K562 (cell line): ENCODE results near the gene PFKL. TPM values are rescaled to one million over a fixed set of nuclear protein-coding genes. Genes with fewer than 3 reads are reported as not detected.
A peak's percentile ranks its signal among the peaks of the same experiment; 100 is the strongest.

ENCODE experiments used
- CREB1 ChIP-seq, 2 experiments: sonication (generic) in 1 of 2; formaldehyde crosslinking in 1 of 2; IDR thresholded peaks; 2 replicates each; pipeline versions ENCODE4 v1.6.1 to v1.8.0; 2012 to 2022; ENCODE audit warnings: inconsistent platforms in 1 of 2, mild to moderate bottlenecking in 1 of 2, missing genetic modification reagents in 1 of 2, moderate library complexity in 1 of 2
- E2F4 ChIP-seq: sonication (generic); formaldehyde crosslinking; IDR thresholded peaks from 2 replicates; pipeline ENCODE4 v1.8.0; 2022; ENCODE audit warnings: mild to moderate bottlenecking, low read depth, missing genetic modification reagents
- HOMEZ ChIP-seq: fragments of 250-450 bp; sonication (Bioruptor Pico); IDR thresholded peaks from 2 replicates; pipeline ENCODE4 v1.4.0; 2020; ENCODE audit warnings: mild to moderate bottlenecking, moderate library complexity
- ILF3 ChIP-seq: fragments of 450-650 bp; IDR thresholded peaks from 2 replicates; pipeline ENCODE4 v1.6.1; 2018; ENCODE audit warnings: antibody characterized with exemption, mild to moderate bottlenecking, moderate library complexity, borderline replicate concordance
- KLF1 ChIP-seq: fragments of 450-650 bp; IDR thresholded peaks from 2 replicates; pipeline ENCODE4 v1.6.1; 2016; ENCODE audit warnings: missing genetic modification characterization, missing compliant biosample characterization
- MYBL2 ChIP-seq, 2 experiments: fragments of 450-650 bp in 1 of 2; sonication (generic) in 1 of 2; formaldehyde crosslinking in 1 of 2; IDR thresholded peaks; 2 replicates each; pipeline versions ENCODE4 v1.6.1 to v1.8.1; 2017 to 2022; ENCODE audit warnings: borderline replicate concordance in 1 of 2, inconsistent platforms in 1 of 2, low read depth in 1 of 2, mild to moderate bottlenecking in 1 of 2, missing genetic modification reagents in 1 of 2, moderate library complexity in 1 of 2
- MYC ChIP-seq, 2 experiments: fragments of 250-450 bp in 1 of 2; sonication (Bioruptor Pico) in 1 of 2; IDR thresholded peaks; 2 replicates each; pipeline versions ENCODE4 v1.5.1 to v1.6.1; 2012 to 2021; ENCODE audit warnings: low read depth in 2 of 2, borderline replicate concordance in 1 of 2, improper control_type of control experiment in 1 of 2, low read length in 1 of 2, mild to moderate bottlenecking in 1 of 2, moderate library complexity in 1 of 2
- NR3C1 ChIP-seq: sonication (generic); formaldehyde crosslinking; IDR thresholded peaks from 2 replicates; pipeline ENCODE4 v1.8.1; 2022; ENCODE audit warnings: missing genetic modification reagents
- RB1 ChIP-seq: fragments of 450-650 bp; IDR thresholded peaks from 2 replicates; pipeline ENCODE4 v1.6.1; 2017; ENCODE audit warnings: low read depth, mild to moderate bottlenecking
- RBM15 ChIP-seq: fragments of 200-400 bp; formaldehyde crosslinking; IDR thresholded peaks from 2 replicates; pipeline ENCODE4 v1.6.1; 2018; ENCODE audit warnings: mild to moderate bottlenecking, low read length, moderate library complexity; ENCODE audit not compliant: insufficient read depth
- RFX1 ChIP-seq: fragments of 450-650 bp; IDR thresholded peaks from 2 replicates; pipeline ENCODE4 v1.6.1; 2016; ENCODE audit warnings: mild to moderate bottlenecking, moderate library complexity
- SIN3A ChIP-seq, 2 experiments: fragments of 150-350 bp in 1 of 2; IDR thresholded peaks; 2 replicates each; pipeline ENCODE4 v1.6.1; 2011 to 2016; ENCODE audit warnings: borderline replicate concordance in 2 of 2, low read depth in 2 of 2, low read length in 2 of 2, mild to moderate bottlenecking in 2 of 2, moderate library complexity in 2 of 2; ENCODE audit not compliant: control insufficient read depth in 1 of 2
- SRF ChIP-seq, 2 experiments: fragments of 250-450, 450-650 bp in 1 of 2; sonication (Bioruptor Pico) in 1 of 2; sonication (generic) in 1 of 2; formaldehyde crosslinking; IDR thresholded peaks; 2 replicates each; pipeline versions ENCODE4 v1.5.0 to v1.5.1; 2020 to 2022; ENCODE audit warnings: mild to moderate bottlenecking in 1 of 2, missing genetic modification reagents in 1 of 2
- THRB ChIP-seq: fragments of 450-650 bp; formaldehyde crosslinking; conservative IDR thresholded peaks from 2 replicates; pipeline ENCODE4 v1.4.0; 2022; ENCODE audit warnings: mild to moderate bottlenecking, missing genetic modification characterization
- ZNF134 ChIP-seq: fragments of 250-450 bp; sonication (Bioruptor Pico); conservative IDR thresholded peaks from 2 replicates; pipeline ENCODE4 v1.4.0; 2020
- polyA plus RNA-seq, 8 experiments: library from polyadenylated mRNA; depleted of rRNA in 4 of 8; stranded (reverse) in 5 of 8; unstranded in 3 of 8; fragments of >200 nt; fragmentation: Nextera tagmentation in 2 of 8; fragmentation: Illumina TruSeq in 1 of 8; extraction: Ambion mirVana in 2 of 8; extraction: Trizol in 1 of 8; gene quantifications; 2 replicates each; pipeline versions ENCODE4 v1.2.1 to v1.2.3, GENCODE V29; 2011 to 2014; ENCODE audit warnings: inconsistent platforms in 1 of 8, missing spikeins in 1 of 8
- total RNA-seq, 7 experiments: library from RNA; depleted of rRNA in 6 of 7; stranded (reverse); fragments of >200 nt in 6 of 7; fragmentation: Illumina TruSeq in 2 of 7; extraction: Trizol in 2 of 7; gene quantifications; 2 replicates each; pipeline versions ENCODE4 v1.2.1 to v1.2.3, GENCODE V29; 2011 to 2021; ENCODE audit warnings: low replicate concordance in 1 of 7
- TF ChIP-seq, protein P1 (sequence below): fragments of 450-650 bp; formaldehyde crosslinking; IDR thresholded peaks from 2 replicates; pipeline ENCODE4 v1.4.0; 2020; ENCODE audit warnings: mild to moderate bottlenecking
- TF ChIP-seq, protein P2 (sequence below), 2 experiments: fragments of 450-650 bp; IDR thresholded peaks; 2 replicates each; pipeline ENCODE4 v1.6.1; 2016

The PFKL gene
- total and polyA plus RNA-seq, 9 of the 15 experiments (the other 6 are each of a cell fraction or from before 2014, with no cell fraction given), result 1.1 to 124 (median 45.6) TPM

DNA sequence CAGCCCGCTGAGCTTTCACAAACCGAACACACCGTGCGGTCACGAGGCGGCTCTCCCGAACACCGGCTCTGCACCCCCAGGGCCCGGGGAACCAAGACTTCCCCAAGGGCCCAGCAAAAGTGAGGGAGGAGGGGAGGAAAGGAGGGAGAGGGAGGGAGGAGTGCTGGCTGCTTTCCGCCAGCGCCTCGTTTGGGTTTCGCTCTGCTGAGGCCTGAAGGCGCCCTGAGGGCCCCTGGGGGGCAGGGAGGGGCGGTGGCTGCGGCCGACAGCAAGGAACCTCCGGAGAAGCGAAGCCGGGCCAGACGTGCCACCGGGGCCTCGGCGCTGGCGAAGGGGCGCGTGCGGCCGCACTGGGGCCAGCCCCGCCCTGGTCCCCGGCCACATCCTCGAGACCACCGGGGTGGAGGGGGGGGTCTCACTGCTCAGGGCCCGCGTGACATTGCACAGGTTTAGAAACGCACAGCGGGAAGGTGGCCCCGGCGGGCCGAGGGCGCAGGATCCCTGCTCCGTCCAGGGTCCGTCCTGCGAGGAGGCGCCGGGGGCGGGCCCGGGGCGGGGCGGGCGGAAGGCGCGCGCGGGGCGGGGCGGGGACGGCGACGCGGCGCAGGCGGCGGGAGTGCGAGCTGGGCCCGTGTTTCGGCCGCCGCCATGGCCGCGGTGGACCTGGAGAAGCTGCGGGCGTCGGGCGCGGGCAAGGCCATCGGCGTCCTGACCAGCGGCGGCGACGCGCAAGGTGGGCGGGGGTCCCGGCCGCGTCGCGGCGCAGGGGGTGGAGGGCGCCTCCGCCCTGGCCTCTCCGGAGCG is at the start of gene PFKL (continued):
- TF ChIP-seq MYC (IDR thresholded peaks at IDR 0.05; ENCODE audit: low read depth, low read length) (0 out of 2 replicates have a peak, but pooled peaks have one; percentile 22), MYC (CRISPR knock-in tag; IDR thresholded peaks at IDR 0.05; ENCODE audit: borderline replicate concordance, low read depth) (no peak), E2F4 (CRISPR knock-in tag) (0 out of 2 replicates have a peak, but pooled peaks have one; percentile 64), SIN3A (IDR thresholded peaks at IDR 0.05; ENCODE audit: borderline replicate concordance in 2 of 2, control insufficient read depth in 1 of 2, low read depth in 2 of 2, low read length in 2 of 2) (0 out of 4 replicates have a peak, but pooled peaks have one; percentile 5 to 13), CREB1 (IDR thresholded peaks at IDR 0.05) (no peak), CREB1 (CRISPR knock-in tag; IDR thresholded peaks at IDR 0.05) (0 out of 2 replicates have a peak, but pooled peaks have one; percentile 38), RB1 (peak; percentile 50; the same call in 1 of the 2 replicates), ILF3 (no peak), SRF (CRISPR knock-in tag; IDR thresholded peaks at IDR 0.05) (peak in 1 of 2 experiments; percentile 70; a peak in 1 of 4 replicates), ZNF134 (CRISPR knock-in tag) (no peak), NR3C1 (CRISPR knock-in tag) (no peak), KLF1 (tag) (peak; percentile 75), THRB (peak; percentile 65; the same call in 1 of the 2 replicates), HOMEZ (peak; percentile 20; the same call in 1 of the 2 replicates), RBM15 (no peak), RFX1 (no peak), MYBL2 (IDR thresholded peaks at IDR 0.05; ENCODE audit: low read depth) (no peak), MYBL2 (CRISPR knock-in tag; IDR thresholded peaks at IDR 0.05; ENCODE audit: borderline replicate concordance) (no peak)
- TF ChIP-seq, protein P1, sequence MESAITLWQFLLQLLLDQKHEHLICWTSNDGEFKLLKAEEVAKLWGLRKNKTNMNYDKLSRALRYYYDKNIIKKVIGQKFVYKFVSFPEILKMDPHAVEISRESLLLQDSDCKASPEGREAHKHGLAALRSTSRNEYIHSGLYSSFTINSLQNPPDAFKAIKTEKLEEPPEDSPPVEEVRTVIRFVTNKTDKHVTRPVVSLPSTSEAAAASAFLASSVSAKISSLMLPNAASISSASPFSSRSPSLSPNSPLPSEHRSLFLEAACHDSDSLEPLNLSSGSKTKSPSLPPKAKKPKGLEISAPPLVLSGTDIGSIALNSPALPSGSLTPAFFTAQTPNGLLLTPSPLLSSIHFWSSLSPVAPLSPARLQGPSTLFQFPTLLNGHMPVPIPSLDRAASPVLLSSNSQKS (CRISPR knock-in tag), result no peak
- TF ChIP-seq, protein P2, sequence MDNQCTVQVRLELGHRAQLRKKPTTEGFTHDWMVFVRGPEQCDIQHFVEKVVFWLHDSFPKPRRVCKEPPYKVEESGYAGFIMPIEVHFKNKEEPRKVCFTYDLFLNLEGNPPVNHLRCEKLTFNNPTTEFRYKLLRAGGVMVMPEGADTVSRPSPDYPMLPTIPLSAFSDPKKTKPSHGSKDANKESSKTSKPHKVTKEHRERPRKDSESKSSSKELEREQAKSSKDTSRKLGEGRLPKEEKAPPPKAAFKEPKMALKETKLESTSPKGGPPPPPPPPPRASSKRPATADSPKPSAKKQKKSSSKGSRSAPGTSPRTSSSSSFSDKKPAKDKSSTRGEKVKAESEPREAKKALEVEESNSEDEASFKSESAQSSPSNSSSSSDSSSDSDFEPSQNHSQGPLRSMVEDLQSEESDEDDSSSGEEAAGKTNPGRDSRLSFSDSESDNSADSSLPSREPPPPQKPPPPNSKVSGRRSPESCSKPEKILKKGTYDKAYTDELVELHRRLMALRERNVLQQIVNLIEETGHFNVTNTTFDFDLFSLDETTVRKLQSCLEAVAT (IDR thresholded peaks at IDR 0.05), result no peak
